ENCODE measurements around the gene ELP4. TPM values are rescaled to one million over a fixed set of nuclear protein-coding genes. Genes with fewer than 3 reads are reported as not detected.
"Not testable (repeated sequence)": the region's sequence is repeated elsewhere in the genome, so short reads cannot be mapped to it uniquely, and the experiment has no call there.

ELP4 gene
- polyA plus RNA-seq, 3 donors = 7.4 to 9.0 (median 8.4) TPM

DNA sequence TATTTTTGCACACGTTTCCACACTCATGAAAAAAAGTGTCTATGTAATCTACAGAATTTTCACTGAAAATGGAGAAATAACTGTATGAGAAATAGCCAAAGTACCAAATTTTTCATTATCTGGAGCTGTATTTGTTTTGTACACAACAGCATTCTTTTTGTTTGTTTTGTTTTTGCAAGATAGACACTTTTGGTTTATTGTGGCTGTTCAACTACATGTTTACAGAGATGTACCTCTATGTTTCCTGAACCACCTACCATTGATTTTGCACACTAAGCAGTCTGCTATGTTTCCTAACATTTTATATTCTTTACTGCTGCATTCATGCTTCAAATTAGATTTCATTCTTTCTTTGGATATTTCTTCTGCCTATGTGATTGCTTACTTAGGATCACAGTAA is 116.3 kb downstream of the ELP4 start:
- WGBS, 3 donors = 83 to 91% (median 89%) methylated on average over 1 of the region's 1 CpG
- H3K27ac ChIP-seq (ENCODE audit: low read depth, low read length) = no peak overlapping the region

DNA sequence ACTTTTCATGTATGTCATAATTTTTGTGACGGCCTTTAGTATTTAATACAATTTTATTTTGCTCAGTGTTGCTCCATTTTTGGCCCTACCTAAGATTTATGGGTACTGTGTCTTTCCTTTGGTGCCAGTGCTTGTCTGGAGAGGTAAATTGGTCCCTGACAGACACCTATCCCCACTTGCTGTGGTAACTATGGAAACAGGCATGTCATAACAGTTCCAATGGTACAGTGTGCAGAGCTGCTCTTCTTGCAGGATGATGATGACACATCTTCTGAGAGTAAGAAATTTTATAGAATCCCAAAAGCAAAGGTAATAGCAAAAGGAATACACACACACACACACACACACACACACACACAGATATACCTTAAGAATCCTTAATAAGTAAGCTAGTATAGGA is 118.5 kb downstream of the ELP4 start:
- WGBS, 3 donors = 97 to 100% (median 98%) methylated on average over 1 of the region's 1 CpG
- no peak overlapping the region for H3K27ac ChIP-seq (ENCODE audit: low read depth, low read length)

DNA sequence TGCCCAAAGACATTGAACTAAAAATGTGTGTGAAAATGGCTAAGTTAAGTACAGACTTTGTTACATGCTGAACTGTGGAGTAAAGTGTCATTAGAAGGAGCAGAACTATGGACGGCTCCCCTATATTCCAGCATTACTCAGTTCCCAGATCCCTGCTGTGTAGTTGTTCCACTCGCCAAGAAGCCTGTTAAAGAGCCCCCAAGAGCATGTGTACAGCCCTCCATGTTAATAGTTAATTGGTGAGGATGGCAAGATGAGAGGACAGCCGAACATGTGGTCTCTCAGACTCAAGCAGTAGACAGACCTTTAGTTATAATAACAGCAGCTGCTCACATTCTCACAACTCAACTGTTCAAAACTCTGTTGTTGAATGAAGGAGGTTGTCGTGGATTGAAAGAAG is 127.4 kb downstream of the ELP4 start:
- WGBS, 3 donors = 60 to 91% (median 89%) methylated on average over 4 of the region's 4 CpGs
- no peak overlapping the region for H3K27ac ChIP-seq (ENCODE audit: low read depth, low read length)

DNA sequence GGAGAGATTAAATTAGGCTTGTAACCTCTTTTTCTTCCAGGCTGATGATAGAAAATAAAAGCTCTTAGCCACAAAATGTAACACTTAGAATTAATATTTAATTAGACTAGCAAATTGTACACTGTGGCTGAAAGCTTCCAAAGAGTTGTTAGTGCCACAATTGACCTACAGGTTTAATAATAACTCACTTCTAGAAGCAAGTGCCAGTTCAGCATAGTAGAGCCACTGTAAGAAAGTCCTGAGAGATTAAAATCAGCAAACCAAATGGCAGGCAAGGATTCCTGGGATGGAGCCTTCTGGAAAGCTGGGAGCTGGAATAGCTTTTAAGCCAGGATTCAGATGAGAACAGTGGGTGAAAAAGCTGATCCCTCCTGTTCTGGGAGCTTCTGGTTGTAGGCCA is 131.0 kb downstream of the ELP4 start:
- no peak overlapping the region for H3K27ac ChIP-seq (ENCODE audit: low read depth, low read length)

DNA sequence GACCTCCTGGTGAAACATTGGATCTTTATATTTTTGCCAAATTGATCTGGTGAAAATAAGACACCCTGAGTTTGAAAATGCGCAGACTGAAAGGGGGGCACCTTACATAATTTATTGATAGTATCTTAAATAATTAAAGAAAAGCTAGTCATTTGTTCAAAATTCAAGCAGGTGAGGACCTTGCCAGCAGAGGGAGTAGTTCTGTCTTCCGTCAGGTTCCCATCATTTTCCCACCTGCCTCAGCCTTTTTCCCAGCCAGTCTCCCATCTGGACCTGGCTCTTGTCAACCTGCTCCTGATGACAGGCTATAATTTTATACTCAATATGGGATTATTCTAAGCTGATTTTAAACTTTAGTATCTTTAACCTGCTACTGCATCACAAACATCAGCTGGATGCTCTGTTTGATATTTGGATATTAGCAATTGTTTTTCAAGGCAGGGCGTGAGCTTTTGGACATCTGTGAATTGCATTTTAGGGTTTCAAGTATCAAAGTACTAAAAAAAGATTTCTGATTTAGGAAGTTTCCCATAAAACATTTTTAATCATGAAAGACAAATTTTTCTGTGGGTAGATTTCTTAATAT is 132.0 kb downstream of the ELP4 start:
- H3K27ac ChIP-seq (ENCODE audit: low read depth, low read length) = no peak overlapping the region
- 84 to 93% (median 87%) methylated on average over 3 of the region's 3 CpGs for WGBS, 3 donors

DNA sequence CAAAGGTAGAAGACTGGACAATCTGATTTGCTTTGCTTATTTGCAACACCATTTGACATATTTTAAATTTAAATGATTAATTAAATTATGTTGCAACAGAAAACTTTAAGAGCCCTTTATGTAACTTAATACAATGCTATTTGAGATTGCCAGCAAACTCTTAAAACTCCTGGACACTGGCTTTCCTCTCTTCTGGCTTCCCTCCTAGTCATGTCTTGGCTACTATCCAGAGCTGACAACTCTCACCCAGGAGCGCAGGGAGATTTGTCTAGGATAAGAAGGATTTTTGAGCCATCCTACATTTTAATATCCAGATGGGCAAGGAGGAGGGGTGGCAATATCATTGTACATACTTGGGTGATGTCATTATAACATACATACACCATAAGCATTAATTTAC is 134.3 kb downstream of the ELP4 start:
- H3K27ac ChIP-seq (ENCODE audit: low read depth, low read length) = no peak overlapping the region
- 61 to 80% (median 69%) methylated on average over 1 of the region's 1 CpG for WGBS, 3 donors

DNA sequence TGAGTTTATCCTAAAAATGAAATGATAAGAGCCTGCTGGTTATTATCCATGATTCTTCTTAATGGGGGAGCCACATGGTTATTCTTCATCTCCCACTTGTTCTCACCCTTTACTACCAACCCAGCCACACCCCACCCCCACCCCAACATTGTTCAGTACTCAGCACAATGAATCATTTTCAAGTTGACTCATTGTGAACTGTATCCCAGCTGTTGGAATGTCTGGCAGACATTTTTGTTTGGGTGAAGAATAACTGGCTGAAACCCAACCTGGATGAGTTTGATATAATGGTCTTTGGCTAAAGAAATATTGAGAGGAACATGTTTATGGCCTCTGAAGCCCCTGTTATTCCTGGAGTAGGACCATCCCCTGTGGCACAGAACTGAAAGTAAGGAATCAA is 136.2 kb downstream of the ELP4 start:
- no peak overlapping the region for H3K27ac ChIP-seq (ENCODE audit: low read depth, low read length)

DNA sequence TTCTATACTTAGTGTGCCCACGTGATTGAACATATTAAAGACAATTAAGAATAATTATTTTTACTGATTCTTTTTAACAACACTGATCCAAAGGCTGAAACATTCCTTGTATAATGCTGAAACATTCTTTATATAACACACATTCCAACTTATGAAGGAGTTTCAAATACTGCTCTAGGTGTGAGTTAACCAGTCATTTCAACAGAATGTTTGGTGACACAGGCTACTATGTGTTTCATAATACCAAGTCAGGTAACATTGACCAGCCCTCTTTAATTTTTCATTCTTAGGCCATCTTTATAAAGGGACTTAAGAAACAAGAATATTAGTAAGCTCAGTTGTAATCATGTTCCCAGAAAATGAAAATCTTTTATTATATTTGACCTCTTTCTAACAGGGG is 136.6 kb downstream of the ELP4 start:
- 79 to 86% (median 85%) methylated on average over 1 of the region's 1 CpG for WGBS, 3 donors
- no peak overlapping the region for H3K27ac ChIP-seq (ENCODE audit: low read depth, low read length)

DNA sequence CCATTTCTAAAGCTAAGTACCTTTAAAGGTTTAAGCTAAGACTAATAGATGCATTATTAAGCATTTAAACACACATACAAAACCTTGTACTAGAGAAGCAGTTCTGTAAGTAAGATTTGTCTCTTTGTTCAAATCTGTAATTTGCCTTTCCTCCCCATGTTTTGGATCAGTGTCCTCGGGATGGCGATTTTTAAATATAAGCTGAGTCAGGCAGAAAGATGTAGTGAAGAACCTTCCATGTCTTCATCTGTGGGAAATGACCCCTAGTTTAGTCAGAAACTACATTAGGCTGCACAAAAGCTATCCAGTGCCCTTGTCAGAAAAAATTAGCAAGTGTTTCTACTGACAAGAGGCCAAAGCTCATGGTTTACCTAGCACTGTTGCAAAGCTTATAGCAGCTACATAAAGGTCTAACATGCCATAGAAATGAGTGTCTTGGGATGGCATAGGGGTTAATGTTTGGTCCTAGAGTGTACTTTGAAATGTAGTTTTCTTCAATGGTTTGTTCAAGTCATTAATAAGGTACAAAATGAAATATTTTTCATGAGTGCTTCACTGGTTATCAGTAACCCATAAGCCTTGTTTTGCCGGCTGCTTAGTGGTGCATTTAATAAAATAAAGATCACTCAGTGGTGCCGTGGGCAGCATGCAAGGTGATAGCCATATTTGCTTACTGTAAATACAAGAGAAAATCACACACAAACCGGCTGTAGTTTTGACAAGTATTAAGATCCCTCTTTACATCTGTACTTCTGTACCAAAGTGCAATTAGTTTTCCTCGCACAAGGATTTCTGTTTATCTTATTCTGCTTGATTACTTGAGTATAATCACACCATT is 139.8 kb downstream of the ELP4 start:
- H3K27ac ChIP-seq (ENCODE audit: low read depth, low read length) = no peak overlapping the region
- WGBS, 3 donors = 68 to 90% (median 90%) methylated on average over 6 of the region's 6 CpGs

DNA sequence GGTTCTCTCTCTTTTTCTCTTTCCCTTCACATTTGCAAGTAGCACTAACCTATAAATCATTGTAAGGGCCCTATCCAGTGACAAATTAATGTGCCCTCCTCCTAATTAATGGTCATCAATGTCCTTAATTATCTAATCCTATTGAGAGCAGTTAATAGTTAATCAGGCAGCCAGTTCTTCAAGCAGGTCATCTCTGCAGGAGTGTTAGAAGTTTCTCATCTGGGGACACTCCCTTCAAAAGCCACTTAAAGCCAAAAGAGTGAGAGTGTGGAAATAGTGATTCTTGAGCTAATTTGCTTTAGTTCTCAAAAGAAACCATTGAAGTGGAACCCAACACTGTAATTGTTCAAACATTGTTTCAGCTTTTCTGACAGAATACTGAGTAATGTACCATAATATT is 141.6 kb downstream of the ELP4 start:
- no peak overlapping the region for H3K27ac ChIP-seq (ENCODE audit: low read depth, low read length)

DNA sequence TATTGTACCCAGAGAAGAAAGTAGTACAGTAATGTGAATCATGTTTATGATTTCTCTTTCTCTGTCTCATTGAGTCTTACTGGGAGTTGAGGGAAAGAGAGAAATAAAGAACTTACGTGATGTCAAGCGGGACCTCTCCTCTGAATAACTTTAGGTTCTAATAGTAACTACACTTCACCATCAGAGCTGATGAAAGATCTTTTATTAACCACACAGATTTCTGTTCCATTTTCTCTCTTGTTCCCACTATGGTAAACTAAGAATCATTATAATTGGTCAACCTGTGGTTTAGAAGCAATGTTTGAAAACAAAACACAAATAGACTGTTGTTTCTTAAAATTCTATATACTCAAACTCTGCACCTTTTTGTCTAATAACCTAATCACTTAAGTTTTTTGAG is 142.3 kb downstream of the ELP4 start:
- H3K27ac ChIP-seq (ENCODE audit: low read depth, low read length) = no peak overlapping the region
- 94 to 98% (median 98%) methylated on average over 2 of the region's 2 CpGs for WGBS, 3 donors

DNA sequence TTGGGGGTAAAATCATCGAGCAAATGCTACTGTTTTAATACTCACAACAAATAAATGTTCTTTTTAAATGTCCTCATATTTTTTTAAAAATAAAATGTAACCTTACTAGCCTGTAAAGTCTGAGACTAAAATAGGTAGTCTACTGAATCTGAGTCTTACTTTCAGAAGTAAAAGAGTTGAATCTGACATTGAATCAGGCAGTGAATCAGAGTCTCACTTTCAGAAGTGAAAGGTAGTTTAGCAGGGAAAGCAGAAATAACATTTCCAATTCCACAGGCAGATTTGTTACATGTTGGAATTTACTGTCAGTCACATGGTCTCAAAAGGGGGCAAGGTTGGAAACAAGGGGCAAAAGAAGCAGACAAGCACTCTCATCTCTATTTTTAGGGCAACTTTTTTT is 143.0 kb downstream of the ELP4 start:
- H3K27ac ChIP-seq (ENCODE audit: low read depth, low read length) = no peak overlapping the region

DNA sequence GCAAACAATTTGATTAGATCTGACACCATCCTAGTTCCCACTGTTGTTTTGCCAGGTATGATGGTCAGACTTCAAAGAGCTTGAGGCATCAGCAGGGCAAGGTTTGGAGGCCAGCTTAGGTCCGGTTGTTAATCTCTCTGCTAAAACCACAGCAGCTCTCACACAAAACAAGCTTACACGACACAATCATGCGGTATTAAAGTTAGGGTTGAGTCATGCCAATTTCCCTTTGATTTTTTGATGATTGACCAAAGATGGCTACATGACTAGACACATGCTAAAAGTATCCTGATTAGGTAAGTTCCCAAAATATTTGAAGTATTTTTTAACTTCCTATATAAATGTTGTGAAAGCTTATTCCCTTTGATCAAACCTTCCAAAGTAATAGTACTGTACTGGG is 145.9 kb downstream of the ELP4 start:
- no peak overlapping the region for H3K27ac ChIP-seq (ENCODE audit: low read depth, low read length)
- 88 to 92% (median 88%) methylated on average over 3 of the region's 3 CpGs for WGBS, 3 donors

More for the DNA sequence above, 143.0 kb downstream of the ELP4 start:
- 95 to 100% (median 100%) methylated on average over 1 of the region's 1 CpG for WGBS, 3 donors

DNA sequence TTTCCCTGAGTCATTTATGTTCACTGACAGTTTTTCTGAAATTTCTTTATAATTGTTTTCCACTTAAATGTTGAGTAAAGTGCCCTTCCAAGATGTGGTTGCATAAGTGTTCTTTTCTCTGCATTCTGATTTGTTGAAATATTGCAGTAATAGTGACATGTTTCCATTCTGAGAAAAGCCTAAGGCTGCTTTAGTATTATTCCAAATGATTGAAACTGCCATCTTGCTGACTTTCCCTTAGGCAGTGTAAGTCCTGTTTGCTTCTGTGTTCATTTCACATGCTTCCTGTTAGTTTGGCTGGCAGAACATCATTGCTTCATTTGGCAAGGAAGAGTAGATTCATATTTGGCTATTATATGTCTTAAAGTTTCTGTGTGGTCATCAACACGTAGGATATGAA is 146.5 kb downstream of the ELP4 start:
- H3K27ac ChIP-seq (ENCODE audit: low read depth, low read length) = no peak overlapping the region
- 81 to 84% (median 83%) methylated on average over 1 of the region's 1 CpG for WGBS, 3 donors

DNA sequence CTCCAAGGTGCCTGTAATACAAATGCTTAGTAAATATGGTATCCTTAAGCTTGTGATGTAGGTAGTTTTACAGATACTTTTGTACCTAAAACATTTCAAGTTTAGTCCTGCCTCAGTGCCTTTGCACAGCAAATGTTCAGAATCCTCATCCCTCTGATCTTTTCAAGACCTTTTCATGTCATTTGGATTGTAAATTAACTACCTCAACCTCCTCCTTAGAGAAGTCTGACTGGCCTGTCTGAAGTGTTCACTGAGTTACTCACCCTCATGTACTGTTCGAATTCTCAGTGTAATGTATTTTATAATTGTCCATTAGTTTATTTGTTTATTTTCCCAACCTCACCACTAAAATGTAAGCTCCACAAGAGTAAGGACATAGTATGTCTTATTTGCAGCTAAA is 147.5 kb downstream of the ELP4 start:
- 92 to 100% (median 97%) methylated on average over 1 of the region's 1 CpG for WGBS, 3 donors

DNA sequence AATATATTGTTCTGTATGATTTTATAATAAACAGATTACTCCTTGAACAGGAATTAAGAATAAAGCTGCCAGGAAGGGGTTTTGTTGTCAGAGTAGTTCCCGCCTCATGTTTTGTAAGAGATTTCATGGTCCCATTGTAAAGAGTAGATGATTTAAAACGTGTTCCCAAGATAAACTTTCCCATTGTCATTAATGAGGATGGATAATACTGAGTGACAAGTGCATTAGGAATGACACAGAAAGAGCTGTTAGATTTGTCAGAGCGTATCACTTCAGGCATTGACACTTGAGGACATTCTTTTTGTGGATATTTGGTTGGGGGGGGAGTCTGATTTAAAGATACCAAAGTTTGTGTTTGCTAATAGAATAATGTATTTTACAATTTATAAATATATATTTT is 154.6 kb downstream of the ELP4 start:
- H3K27ac ChIP-seq (ENCODE audit: low read depth, low read length) = no peak overlapping the region
- WGBS, 3 donors = 76 to 86% (median 85%) methylated on average over 3 of the region's 3 CpGs

More for the DNA sequence above, 147.5 kb downstream of the ELP4 start:
- no peak overlapping the region for H3K27ac ChIP-seq (ENCODE audit: low read depth, low read length)

DNA sequence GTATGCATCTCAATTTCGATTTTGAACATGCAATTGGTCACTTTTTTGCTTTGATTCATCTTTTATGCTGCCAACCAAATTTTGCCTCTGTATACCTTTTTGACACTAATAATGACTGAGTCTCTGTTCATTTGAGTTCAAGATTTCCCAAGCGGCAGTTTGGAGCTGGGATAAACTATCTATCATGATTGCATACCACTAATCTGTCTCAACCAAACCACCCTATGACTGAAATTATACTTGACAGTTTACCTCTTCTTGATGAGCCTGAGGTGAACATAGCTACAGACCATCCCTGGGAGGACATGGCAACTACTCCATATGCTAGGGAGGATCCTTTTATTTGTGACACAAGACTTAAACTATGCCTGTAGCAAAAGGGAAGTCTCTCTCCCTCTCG is 155.4 kb downstream of the ELP4 start:
- WGBS, 3 donors = 86 to 98% (median 95%) methylated on average over 3 of the region's 3 CpGs
- H3K27ac ChIP-seq (ENCODE audit: low read depth, low read length) = no peak overlapping the region

DNA sequence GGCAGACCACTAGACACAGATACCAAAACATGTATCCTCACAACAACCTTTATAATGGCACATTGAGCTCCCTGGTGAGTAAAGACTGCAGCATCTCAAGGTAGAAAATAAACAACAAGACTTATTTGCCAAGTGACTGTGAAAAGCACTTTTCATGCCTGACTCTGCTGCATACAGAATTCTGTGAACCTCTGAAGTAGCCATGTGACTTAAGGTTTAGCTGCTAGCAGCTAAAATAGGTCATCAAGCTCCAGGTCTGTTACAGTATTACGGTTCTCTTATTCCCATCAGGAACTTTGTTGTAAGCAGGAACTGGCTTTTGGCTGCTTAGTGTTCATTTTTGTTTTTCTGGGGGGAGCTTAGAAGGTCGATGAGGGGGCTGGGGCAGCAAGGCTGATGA is 162.1 kb downstream of the ELP4 start:
- 78 to 94% (median 89%) methylated on average over 2 of the region's 2 CpGs for WGBS, 3 donors
- no peak overlapping the region for H3K27ac ChIP-seq (ENCODE audit: low read depth, low read length)

DNA sequence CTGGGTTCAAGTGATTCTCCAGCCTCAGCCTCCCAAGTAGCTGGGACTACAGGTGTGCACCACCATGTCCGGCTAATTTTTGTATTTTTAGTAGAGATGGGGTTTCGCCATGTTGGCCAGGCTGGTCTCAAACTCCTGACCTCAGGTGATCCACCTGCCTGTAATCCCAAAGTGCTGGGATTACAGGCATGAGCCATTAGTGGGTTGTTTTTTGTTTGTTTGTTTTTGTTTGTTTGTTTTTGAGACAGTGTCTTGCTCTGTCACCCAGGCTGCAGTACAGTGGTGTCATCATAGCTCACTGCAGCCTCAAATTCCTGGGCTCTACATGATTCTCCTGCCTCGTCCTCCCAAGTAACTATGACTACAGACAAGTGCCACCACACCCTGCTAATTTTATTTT is 163.5 kb downstream of the ELP4 start:
- 96 to 99% (median 96%) methylated on average over 3 of the region's 3 CpGs for WGBS, 3 donors
- H3K27ac ChIP-seq (ENCODE audit: low read depth, low read length) = not testable (repeated sequence)

DNA sequence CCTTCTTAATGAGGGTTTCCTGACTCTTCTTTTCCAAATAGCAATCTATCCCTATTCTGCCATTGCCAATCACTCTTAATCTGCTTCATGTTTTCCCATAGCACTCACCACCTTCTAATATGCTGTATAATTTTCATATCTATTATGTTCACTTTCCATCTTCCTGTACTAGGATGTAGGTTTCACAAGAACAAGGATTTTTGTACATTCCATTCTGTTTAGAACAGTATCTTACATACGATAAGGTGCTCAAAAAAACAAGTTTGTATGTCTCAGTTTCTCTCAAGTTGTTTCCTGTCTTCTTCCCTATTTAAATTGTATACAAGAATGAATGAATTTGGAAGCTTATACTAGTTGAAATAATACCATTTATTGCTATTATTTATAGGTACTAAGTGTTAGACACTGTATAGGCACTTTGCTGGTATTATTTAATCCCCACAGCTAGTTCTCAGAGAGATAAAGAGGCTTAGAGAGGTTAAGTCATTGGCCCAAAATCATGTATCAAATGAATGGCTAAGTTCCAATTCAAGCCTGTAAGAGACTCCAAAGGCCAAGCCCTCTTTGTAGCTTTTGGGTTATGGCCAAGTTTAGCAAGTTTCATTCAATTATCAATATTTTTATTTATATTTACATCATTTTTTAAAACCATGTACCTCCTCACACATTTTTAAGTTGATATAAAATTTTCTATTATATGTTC is 166.9 kb downstream of the ELP4 start:
- WGBS, 3 donors = 93 to 97% (median 94%) methylated on average over 1 of the region's 1 CpG
- H3K27ac ChIP-seq (ENCODE audit: low read depth, low read length) = no peak overlapping the region
